HL-60 (cell line): ENCODE data around the gene BNIP1.

ENCODE experiments used
- GABPA ChIP-seq: IDR thresholded peaks from 2 replicates; pipeline ENCODE4 v1.6.1; 2012; ENCODE audit warnings: low read depth
- POLR2AphosphoS5 ChIP-seq: IDR thresholded peaks from 2 replicates; pipeline ENCODE4 v1.6.1; 2012; ENCODE audit warnings: low read depth
- TF ChIP-seq, protein P1 (sequence below): IDR thresholded peaks from one replicate; pipeline ENCODE4 v1.5.1; 2011; ENCODE audit warnings: low read length, control low read depth, inconsistent platforms; ENCODE audit not compliant: insufficient read depth
- TF ChIP-seq, protein P2 (sequence below): IDR thresholded peaks from 2 replicates; pipeline ENCODE4 v1.6.1; 2012; ENCODE audit warnings: low read depth; ENCODE audit not compliant: insufficient replicate concordance

DNA sequence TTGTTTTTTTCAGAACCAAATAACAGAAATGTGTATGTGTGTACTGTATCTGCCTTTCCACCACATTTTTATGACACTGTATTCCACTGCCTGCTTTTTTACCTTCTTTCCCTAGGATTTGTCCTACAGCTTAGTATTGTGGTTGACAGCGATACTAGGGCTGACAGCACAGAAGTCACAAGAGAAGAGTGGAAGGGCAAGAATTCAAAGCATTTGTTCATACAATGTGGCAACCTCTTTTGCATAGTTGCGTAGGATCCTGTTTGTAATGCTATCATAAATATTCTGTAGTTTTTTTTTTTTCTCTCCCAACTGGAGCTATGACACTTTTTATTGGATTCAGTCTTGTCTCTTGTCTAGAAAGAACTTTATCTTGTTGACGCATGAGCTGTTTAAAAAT lies 5.6 kb upstream of the BNIP1 start:
- TF ChIP-seq, protein P1, sequence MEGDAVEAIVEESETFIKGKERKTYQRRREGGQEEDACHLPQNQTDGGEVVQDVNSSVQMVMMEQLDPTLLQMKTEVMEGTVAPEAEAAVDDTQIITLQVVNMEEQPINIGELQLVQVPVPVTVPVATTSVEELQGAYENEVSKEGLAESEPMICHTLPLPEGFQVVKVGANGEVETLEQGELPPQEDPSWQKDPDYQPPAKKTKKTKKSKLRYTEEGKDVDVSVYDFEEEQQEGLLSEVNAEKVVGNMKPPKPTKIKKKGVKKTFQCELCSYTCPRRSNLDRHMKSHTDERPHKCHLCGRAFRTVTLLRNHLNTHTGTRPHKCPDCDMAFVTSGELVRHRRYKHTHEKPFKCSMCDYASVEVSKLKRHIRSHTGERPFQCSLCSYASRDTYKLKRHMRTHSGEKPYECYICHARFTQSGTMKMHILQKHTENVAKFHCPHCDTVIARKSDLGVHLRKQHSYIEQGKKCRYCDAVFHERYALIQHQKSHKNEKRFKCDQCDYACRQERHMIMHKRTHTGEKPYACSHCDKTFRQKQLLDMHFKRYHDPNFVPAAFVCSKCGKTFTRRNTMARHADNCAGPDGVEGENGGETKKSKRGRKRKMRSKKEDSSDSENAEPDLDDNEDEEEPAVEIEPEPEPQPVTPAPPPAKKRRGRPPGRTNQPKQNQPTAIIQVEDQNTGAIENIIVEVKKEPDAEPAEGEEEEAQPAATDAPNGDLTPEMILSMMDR: no peak
- TF ChIP-seq POLR2AphosphoS5 (no peak), GABPA (no peak)
- TF ChIP-seq, protein P2, sequence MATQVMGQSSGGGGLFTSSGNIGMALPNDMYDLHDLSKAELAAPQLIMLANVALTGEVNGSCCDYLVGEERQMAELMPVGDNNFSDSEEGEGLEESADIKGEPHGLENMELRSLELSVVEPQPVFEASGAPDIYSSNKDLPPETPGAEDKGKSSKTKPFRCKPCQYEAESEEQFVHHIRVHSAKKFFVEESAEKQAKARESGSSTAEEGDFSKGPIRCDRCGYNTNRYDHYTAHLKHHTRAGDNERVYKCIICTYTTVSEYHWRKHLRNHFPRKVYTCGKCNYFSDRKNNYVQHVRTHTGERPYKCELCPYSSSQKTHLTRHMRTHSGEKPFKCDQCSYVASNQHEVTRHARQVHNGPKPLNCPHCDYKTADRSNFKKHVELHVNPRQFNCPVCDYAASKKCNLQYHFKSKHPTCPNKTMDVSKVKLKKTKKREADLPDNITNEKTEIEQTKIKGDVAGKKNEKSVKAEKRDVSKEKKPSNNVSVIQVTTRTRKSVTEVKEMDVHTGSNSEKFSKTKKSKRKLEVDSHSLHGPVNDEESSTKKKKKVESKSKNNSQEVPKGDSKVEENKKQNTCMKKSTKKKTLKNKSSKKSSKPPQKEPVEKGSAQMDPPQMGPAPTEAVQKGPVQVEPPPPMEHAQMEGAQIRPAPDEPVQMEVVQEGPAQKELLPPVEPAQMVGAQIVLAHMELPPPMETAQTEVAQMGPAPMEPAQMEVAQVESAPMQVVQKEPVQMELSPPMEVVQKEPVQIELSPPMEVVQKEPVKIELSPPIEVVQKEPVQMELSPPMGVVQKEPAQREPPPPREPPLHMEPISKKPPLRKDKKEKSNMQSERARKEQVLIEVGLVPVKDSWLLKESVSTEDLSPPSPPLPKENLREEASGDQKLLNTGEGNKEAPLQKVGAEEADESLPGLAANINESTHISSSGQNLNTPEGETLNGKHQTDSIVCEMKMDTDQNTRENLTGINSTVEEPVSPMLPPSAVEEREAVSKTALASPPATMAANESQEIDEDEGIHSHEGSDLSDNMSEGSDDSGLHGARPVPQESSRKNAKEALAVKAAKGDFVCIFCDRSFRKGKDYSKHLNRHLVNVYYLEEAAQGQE: no peak
